HG03159 (cell line): ENCODE measurements around the gene GYS2.

Experiments
- ATAC-seq: cut with Tn5 transposase; IDR thresholded peaks from one replicate; pipeline ENCODE4 v1.9.1; 2021; ENCODE audit warnings: mild to moderate bottlenecking, moderate library complexity; ENCODE audit not compliant: unreplicated experiment

Gene GYS2

GRCh38 chr12:21509768-21510167 lies 94.9 kb downstream of the GYS2 start:
- peak; percentile 95 for ATAC-seq

DNA sequence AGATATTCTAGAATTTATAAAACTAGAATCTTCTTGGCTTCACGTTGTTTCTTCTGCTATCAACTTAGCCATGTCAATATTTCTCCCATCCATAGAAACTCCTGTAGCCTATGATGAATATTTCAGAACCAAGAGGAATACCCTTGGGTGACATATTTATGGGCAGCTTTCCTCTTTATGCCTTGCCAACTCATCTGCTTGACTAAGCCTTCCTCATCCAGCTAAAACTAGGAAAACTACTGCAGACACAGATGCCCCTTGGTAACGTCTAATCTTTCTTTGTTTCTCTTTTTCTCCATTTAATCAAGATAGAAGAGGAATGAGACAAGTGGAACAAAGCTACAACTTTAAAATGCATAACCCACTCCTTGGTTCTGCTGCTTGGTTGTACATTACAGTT lies 96.8 kb downstream of the GYS2 start:
- ATAC-seq: no peak

DNA sequence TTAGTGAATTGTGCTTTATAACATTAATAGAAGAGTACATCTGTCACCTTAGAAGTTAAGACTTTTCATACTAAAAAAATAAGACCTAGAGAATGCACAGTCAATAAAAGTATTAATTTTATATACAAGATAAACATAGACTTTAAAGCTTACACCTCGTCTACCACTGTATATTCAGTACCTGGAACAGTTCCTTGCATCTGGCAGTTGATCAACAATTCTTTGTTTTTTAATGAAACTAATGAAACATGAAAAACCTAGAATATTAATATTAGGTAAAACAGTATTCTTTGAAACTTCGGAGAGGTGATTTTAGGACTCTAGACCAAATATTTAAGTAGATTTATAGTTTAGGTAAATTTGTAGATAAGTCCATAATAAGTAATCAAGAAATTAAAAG lies 98.8 kb downstream of the GYS2 start:
- ATAC-seq: no peak

- no peak for ATAC-seq
Measured at GRCh38 chr12:21502872-21503271, 101.8 kb downstream of the GYS2 start.

GRCh38 chr12:21502164-21502496 lies 102.5 kb downstream of the GYS2 start:
- no peak for ATAC-seq

- ATAC-seq: peak; percentile 99
Measured at GRCh38 chr12:21501258-21502163, 103.1 kb downstream of the GYS2 start, which contains the start of the genes GOLT1B and RECQL. Gene GOLT1B, plus strand, starts transcription at chr12:21501789. Its CDS starts 135 bp downstream, at chr12:21501924. Gene RECQL, minus strand, starts transcription at chr12:21501635. Its CDS starts 2,065 bp downstream, at chr12:21499570.

DNA sequence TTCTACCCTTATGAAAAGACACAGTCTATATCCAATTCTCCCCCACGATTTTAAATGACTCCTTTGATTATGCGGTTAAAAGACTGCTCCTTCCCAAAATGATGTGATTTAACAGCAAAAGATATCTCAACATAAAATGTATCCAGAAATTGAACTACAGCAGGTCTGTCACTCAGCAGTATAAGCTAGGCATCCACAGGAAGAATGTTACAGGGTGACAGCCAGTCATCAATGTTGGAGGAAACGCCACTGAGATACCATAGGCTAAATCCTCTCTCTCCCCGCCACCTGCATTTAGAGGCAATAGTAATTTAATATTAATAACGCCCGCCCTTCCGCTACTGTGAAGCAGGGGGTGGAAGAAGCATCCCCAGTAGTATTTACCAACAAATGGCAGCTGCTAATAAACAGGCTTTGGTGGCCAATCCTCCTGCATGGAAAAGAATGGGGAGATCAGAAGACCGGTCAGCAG lies 103.8 kb downstream of the GYS2 start:
- ATAC-seq: peak; percentile 11

- no peak for ATAC-seq
Measured at GRCh38 chr12:21499765-21500164, 104.9 kb downstream of the GYS2 start.
